HPDE6-E6E7 (cell line): ENCODE data around the gene HES5.

Source experiments
- DNase-seq: peaks from one replicate; pipeline ENCODE4 v3.0.0; 2011; ENCODE audit warnings: missing footprints; ENCODE audit errors: extremely low spot score

The HES5 gene

DNA sequence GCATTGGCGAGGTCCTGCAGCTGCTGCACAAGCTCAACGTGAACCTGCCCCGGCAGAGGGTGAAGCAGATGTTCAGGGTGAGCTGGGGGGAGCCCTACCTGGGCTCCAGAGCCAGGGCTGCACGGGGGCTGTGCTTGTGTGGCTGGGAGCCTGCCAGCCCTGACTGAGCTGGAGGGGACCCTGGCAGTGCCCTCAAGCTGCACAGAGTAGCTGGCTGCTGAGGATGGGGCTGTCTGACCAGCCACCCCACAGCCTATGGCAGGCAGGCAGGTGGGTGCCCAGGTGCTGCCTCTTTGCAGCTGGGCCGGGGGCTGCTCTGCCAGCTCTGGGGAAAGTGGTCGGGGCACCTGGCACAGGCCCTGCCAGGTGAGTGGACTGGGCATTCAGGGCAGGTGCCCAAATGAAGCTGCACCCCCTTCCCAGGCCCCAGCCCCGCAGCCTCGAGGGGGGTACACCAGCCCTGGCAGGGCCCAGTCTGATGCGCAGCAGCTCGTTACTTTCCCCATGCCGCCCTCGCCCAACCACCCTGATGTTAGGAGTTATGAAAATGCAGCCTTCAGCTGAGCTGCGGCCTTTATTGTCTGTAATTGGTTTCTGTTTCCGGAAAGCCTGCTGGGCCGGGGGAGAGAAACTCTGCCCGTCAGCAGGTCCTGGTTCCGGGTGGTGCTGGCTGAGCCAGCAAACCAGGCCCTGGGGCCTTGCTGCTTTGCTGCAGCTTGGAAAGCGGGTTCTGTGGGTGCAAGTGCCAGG is 49.7 kb downstream of the HES5 start:
- DNase-seq = no peak

DNA sequence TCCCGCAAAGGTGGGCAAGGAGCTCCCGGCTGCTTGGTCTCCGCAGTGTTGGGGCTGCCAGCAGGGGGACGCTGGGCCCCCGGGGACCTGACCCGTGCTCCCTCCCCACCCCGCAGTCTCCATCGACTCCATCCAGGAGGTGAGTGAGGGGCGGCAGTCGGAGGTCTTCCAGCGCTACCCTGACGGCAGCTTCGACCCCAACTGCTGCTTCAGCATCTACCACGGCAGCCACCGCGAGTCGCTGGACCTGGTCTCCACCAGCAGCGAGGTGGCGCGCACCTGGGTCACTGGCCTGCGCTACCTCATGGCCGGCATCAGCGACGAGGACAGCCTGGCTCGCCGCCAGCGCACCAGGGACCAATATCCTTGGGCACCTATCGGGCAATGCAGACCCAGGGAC is 50.4 kb downstream of the HES5 start:
- DNase-seq = no peak

DNA sequence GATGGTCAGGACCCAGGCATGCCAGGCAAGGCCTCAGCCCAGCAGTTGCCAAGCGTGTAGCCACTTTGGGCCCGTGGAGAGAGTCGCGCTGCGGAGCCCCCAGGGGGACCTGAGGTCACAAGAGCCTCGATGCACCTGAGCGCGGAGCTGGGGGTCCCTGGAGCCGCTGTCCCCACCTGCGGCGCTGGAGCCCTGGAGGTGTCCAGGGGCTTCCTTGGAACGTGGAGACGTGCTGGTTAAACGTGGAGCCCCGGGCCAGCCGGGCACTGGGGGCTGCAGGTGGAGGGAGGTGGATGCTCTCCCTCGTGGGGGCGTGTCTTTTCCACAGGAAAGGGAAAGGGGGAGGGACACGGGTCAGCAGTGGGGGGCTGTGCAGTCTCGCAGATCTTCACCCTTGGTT is 50.9 kb downstream of the HES5 start:
- no peak for DNase-seq
